IPS-20b (cell line): ENCODE results near the gene PLEKHH2.

ENCODE experiments used
- H3K27ac ChIP-seq: one replicate; pipeline ENCODE4 v1.5.1; 2013; ENCODE audit warnings: low read length
- H3K27me3 ChIP-seq: 2 replicates; pipeline ENCODE4 v1.6.1; 2013; ENCODE audit warnings: mild to moderate bottlenecking, low read length, inconsistent platforms; ENCODE audit not compliant: insufficient read depth
- H3K36me3 ChIP-seq: 2 replicates; pipeline ENCODE4 v1.6.1; 2013; ENCODE audit warnings: low read depth, mild to moderate bottlenecking, inconsistent platforms, low read length, moderate library complexity; ENCODE audit not compliant: insufficient read depth
- H3K4me1 ChIP-seq: 2 replicates; pipeline ENCODE4 v1.6.1; 2013; ENCODE audit warnings: mild to moderate bottlenecking, control low read depth, inconsistent platforms, low read length, moderate library complexity; ENCODE audit not compliant: insufficient read depth
- H3K4me3 ChIP-seq: 2 replicates; pipeline ENCODE4 v1.5.1; 2013; ENCODE audit warnings: mild to moderate bottlenecking, low read length, inconsistent platforms
- H3K9ac ChIP-seq: 2 replicates; pipeline ENCODE4 v1.6.1; 2013; ENCODE audit warnings: low read depth, mild to moderate bottlenecking, inconsistent platforms, low read length, moderate library complexity
- H3K9me3 ChIP-seq: 2 replicates; pipeline ENCODE4 v1.6.1; 2013; ENCODE audit warnings: mild to moderate bottlenecking, low read depth, low read length, inconsistent platforms; ENCODE audit not compliant: insufficient read depth

Gene PLEKHH2

GRCh38 chr2:43803113-43803512, 166.1 kb downstream of the PLEKHH2 start:
- H3K4me1 ChIP-seq = no peaks in the 10 kb centered on the region

DNA sequence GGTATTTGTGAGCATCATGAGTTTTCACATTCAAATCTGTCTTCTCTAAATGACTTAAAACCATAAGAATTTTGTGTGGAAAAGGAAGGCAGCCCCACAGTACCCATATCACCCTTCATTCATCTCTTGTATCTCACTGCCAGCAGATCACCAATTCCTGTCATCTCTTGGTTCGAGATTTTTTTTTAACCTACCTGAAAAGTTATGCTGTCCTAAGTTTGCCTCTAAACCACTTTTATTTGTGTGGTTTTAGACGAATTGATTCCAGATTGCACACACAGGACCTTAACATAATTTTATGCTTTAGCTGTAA, 169.6 kb downstream of the PLEKHH2 start:
- H3K4me3 ChIP-seq = no peak overlapping the region
- H3K27ac ChIP-seq = no peak overlapping the region
- H3K27me3 ChIP-seq = no peaks in the 10 kb centered on the region
- no peaks in the 10 kb centered on the region for H3K9me3 ChIP-seq
- no peaks in the 10 kb centered on the region for H3K4me1 ChIP-seq
- no peaks in the 10 kb centered on the region for H3K36me3 ChIP-seq
- no peak overlapping the region for H3K9ac ChIP-seq

More at GRCh38 chr2:43803113-43803512, 166.1 kb downstream of the PLEKHH2 start:
- H3K27me3 ChIP-seq = no peaks in the 10 kb centered on the region
- H3K9ac ChIP-seq = no peak overlapping the region
- H3K4me3 ChIP-seq = no peak overlapping the region
- no peaks in the 10 kb centered on the region for H3K9me3 ChIP-seq
- H3K27ac ChIP-seq = no peak overlapping the region
- H3K36me3 ChIP-seq = no peaks in the 10 kb centered on the region

DNA sequence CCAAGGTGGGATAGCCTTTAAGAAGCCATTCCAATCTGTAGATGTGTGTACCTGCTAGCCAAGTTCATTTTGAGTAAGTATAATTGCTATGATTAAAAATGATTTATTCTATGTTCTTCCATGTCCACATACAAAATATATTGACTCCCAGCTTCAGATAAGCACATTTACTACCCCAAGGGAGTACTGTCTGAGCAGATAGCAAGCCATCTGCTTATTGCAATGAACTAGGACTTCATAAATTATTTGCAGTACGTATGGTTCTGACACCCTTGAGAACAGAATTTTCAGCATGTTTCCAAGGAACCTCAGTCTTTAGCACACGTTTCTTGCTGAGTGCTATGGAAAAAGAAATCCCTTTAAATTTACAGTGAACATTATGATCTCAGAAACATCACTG, 173.4 kb downstream of the PLEKHH2 start:
- no peak overlapping the region for H3K9ac ChIP-seq
- H3K9me3 ChIP-seq = no peaks in the 10 kb centered on the region
- no peaks in the 10 kb centered on the region for H3K27me3 ChIP-seq
- no peaks in the 10 kb centered on the region for H3K4me1 ChIP-seq
- H3K36me3 ChIP-seq = no peaks in the 10 kb centered on the region
- no peak overlapping the region for H3K27ac ChIP-seq
- no peak overlapping the region for H3K4me3 ChIP-seq

GRCh38 chr2:43810888-43811287, 173.8 kb downstream of the PLEKHH2 start:
- H3K4me1 ChIP-seq = no peaks in the 10 kb centered on the region
- no peaks in the 10 kb centered on the region for H3K27me3 ChIP-seq
- H3K9ac ChIP-seq = no peak overlapping the region
- H3K36me3 ChIP-seq = no peaks in the 10 kb centered on the region
- H3K4me3 ChIP-seq = no peak overlapping the region
- no peak overlapping the region for H3K27ac ChIP-seq
- no peaks in the 10 kb centered on the region for H3K9me3 ChIP-seq

DNA sequence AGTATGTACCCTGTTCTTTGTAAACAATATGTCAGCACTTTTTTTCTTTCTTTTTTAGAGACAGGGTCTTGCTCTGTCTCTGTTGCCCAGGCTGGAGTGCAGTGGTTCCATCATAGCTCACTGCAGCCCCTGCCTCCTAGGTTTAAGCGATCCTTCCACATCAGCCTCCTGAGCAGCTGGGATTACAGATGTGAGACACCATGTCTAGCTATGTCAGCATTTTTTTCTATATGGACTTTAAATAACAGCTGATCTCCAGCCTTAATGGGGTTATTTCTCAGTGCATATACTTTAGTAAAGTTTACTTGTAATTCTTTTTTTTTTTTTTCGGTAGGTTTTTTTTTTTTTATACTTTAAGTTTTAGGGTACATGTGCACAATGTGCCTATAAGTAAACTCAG, 174.9 kb downstream of the PLEKHH2 start:
- H3K9me3 ChIP-seq = no peaks in the 10 kb centered on the region
- no peaks in the 10 kb centered on the region for H3K4me1 ChIP-seq
- no peaks in the 10 kb centered on the region for H3K36me3 ChIP-seq
- no peak overlapping the region for H3K27ac ChIP-seq
- no peaks in the 10 kb centered on the region for H3K27me3 ChIP-seq
- H3K9ac ChIP-seq = no peak overlapping the region
- no peak overlapping the region for H3K4me3 ChIP-seq

DNA sequence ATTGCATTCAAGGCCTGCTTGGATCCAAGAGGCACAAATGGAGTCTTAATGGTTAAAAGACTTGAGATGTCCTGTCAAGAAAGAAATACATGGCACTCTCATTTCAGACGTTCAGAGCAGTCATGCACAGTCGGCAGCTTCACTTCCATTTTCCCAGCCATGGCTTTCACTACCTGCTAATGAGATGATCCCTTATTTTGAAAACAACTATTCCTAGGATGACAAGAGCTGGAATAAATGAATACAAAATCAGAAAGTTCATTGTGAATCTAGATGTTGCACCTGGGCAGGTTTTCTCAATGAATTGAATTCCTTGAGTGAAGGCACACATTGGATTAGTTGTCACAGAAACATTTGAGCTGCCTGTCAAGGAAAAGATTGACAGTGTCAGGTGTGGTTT, 175.9 kb downstream of the PLEKHH2 start:
- Histone ChIP-seq H3K36me3 (no peaks in the 10 kb centered on the region), H3K4me1 (no peaks in the 10 kb centered on the region), H3K9ac (no peak overlapping the region), H3K27ac (no peak overlapping the region), H3K4me3 (no peak overlapping the region), H3K9me3 (no peaks in the 10 kb centered on the region), H3K27me3 (no peaks in the 10 kb centered on the region)

GRCh38 chr2:43814711-43815110, 177.7 kb downstream of the PLEKHH2 start:
- H3K27ac ChIP-seq = no peak overlapping the region
- H3K4me3 ChIP-seq = no peak overlapping the region
- no peak overlapping the region for H3K9ac ChIP-seq
- no peaks in the 10 kb centered on the region for H3K36me3 ChIP-seq
- no peaks in the 10 kb centered on the region for H3K9me3 ChIP-seq
- no peaks in the 10 kb centered on the region for H3K4me1 ChIP-seq
- H3K27me3 ChIP-seq = no peaks in the 10 kb centered on the region
